Epithelial cell of proximal tubule (primary cell): ENCODE results near the gene CCDC117. TPM values are rescaled to one million over a fixed set of nuclear protein-coding genes. Genes with fewer than 3 reads are reported as not detected.
"Not testable (repeated sequence)": the region's sequence is repeated elsewhere in the genome, so short reads cannot be mapped to it uniquely, and the experiment has no call there.

Experiments used
- DNase-seq: peaks from one replicate; pipeline ENCODE4 v3.0.0-alpha.2; 2011; ENCODE audit warnings: low read depth
- H3K4me3 ChIP-seq: 2 replicates; pipeline ENCODE4 v1.5.1; 2011; ENCODE audit warnings: low read depth, mild to moderate bottlenecking, low read length
- CTCF ChIP-seq: conservative IDR thresholded peaks from 2 replicates; pipeline ENCODE4 v1.5.1; 2012; ENCODE audit warnings: low read depth, mild to moderate bottlenecking, low read length
- total RNA-seq: library from RNA; depleted of rRNA; stranded (reverse); fragments of >200 nt; gene quantifications from 2 replicates; pipeline ENCODE4 v1.2.3, GENCODE V29; 2015

Gene CCDC117
- total RNA-seq, 1 donor from 2014 or later: 17.1 TPM

GRCh38 chr22:28798810-28799605 lies 26.5 kb downstream of the CCDC117 start:
- TF ChIP-seq CTCF: no peak
- peak; percentile 80 for DNase-seq
- peak overlapping the region; percentile 65 for H3K4me3 ChIP-seq

GRCh38 chr22:28799606-28800307 lies 27.3 kb downstream of the CCDC117 start:
- DNase-seq: no peak
- no peak for TF ChIP-seq CTCF
- H3K4me3 ChIP-seq: peak overlapping the region; percentile 65

- H3K4me3 ChIP-seq: peak within 1 kb of the TSS; percentile 65
- peak; percentile 46 for DNase-seq
- TF ChIP-seq CTCF: no peak
Measured at GRCh38 chr22:28800308-28801041, 28.0 kb downstream of the CCDC117 start, which contains the start of gene XBP1. Gene XBP1 (minus strand): TSS chr22:28800569.

- H3K4me3 ChIP-seq: peak overlapping the region; percentile 7
- no peak for TF ChIP-seq CTCF
Measured at GRCh38 chr22:28801845-28802594, 29.5 kb downstream of the CCDC117 start.

GRCh38 chr22:28802595-28803123 lies 30.2 kb downstream of the CCDC117 start:
- no peak overlapping the region for H3K4me3 ChIP-seq
- DNase-seq: no peak
- TF ChIP-seq CTCF: peak; percentile 21

More at GRCh38 chr22:28801845-28802594, 29.5 kb downstream of the CCDC117 start:
- DNase-seq: no peak

- H3K4me3 ChIP-seq, DNase-seq: not testable (repeated sequence)
Measured at GRCh38 chr22:28805426-28805825, 32.9 kb downstream of the CCDC117 start.
